K562 (cell line): Measurements from ENCODE around the gene NEDD9. TPM values are rescaled to one million over a fixed set of nuclear protein-coding genes. Genes with fewer than 3 reads are reported as not detected.

ENCODE experiments used
- ATAC-seq: fragments of 200-7000 bp; cut with Tn5 transposase; 3 replicates; pipeline ENCODE4 v1.9.1; 2020; ENCODE audit warnings: moderate library complexity
- BruUV-seq: library from RNA; stranded (reverse); fragments of 400-500 nt; replicated peaks from 2 replicates; lab custom pipeline; 2021; lab: Mats Ljungman, UMichigan
- CTCF ChIA-PET: fragments of 300-600 bp; formaldehyde crosslinking; extraction: SDS; loops from one replicate; lab custom pipeline; 2021; ENCODE audit warnings: low intra/inter-chr PET ratio; lab: Yijun Ruan, JAX
- POLR2A ChIA-PET: fragments of 300-600, 350-650 bp; sonication (Branson Sonifier 250); formaldehyde crosslinking; extraction: SDS; loops from one replicate; lab custom pipeline; 2021; ENCODE audit warnings: antibody characterized with exemption, inconsistent platforms; lab: Yijun Ruan, JAX
- DNase-seq, 4 experiments: peaks; one replicate each; pipeline versions ENCODE4 v3.0.0 to v3.0.0-alpha.2; 2011 to 2018; ENCODE audit warnings: low spot score in 3 of 4, mixed read lengths in 3 of 4; ENCODE audit errors: extremely low read depth in 1 of 4
- FAIRE-seq: peaks from 2 replicates; lab custom pipeline; 2011; peaks lifted over from hg19 to GRCh38; lab: Jason Lieb, UNC
- H2AFZ ChIP-seq: 2 replicates; pipeline ENCODE4 v1.6.0; 2011; ENCODE audit warnings: low read depth, low read length, control low read depth, inconsistent platforms
- H3K27ac ChIP-seq: fragments of 200-600 bp; 3 replicates; pipeline ENCODE4 v1.8.0; 2011; ENCODE audit warnings: low read depth, mild to moderate bottlenecking, control low read depth, inconsistent platforms, low read length, moderate library complexity, mixed read lengths; ENCODE audit errors: extremely low read depth
- H3K27me3 ChIP-seq, 2 experiments: fragments of 300-600 bp in 1 of 2; 2 replicates in 1 of 2; 3 replicates in 1 of 2; pipeline versions ENCODE4 v1.6.0 to v1.8.0; 2011; ENCODE audit warnings: inconsistent platforms in 2 of 2, low read length in 2 of 2, mild to moderate bottlenecking in 1 of 2, mixed read lengths in 1 of 2, moderate library complexity in 1 of 2; ENCODE audit not compliant: control insufficient read depth in 2 of 2, insufficient read depth in 2 of 2
- H3K36me3 ChIP-seq: fragments of 300-600 bp; 3 replicates; pipeline ENCODE4 v1.8.0; 2011; ENCODE audit warnings: mild to moderate bottlenecking, low read length, inconsistent platforms; ENCODE audit not compliant: control insufficient read depth, insufficient read depth
- H3K4me1 ChIP-seq, 2 experiments: fragments of 200-600 bp in 1 of 2; replicated peaks in 1 of 2; 2 replicates in 1 of 2; 3 replicates in 1 of 2; pipeline versions ENCODE4 v1.5.1 to v1.8.0; 2011; ENCODE audit warnings: inconsistent platforms in 2 of 2, low read length in 2 of 2, mild to moderate bottlenecking in 1 of 2, mixed read lengths in 1 of 2, moderate library complexity in 1 of 2; ENCODE audit not compliant: control insufficient read depth in 2 of 2, insufficient read depth in 2 of 2
- H3K4me2 ChIP-seq: 2 replicates; pipeline ENCODE4 v1.6.1; 2011; ENCODE audit warnings: low read length, control low read depth, inconsistent platforms, mixed read lengths; ENCODE audit not compliant: insufficient read depth
- H3K4me3 ChIP-seq: fragments of 200-600 bp; sonication (generic), shearing (Covaris generic); 2 replicates; pipeline ENCODE4 v1.5.1; 2016; ENCODE audit warnings: control low read depth, inconsistent platforms
- H3K79me2 ChIP-seq: fragments of 200-600 bp; 3 replicates; pipeline ENCODE4 v1.8.0; 2011; ENCODE audit warnings: low read length, inconsistent platforms; ENCODE audit not compliant: control insufficient read depth, insufficient read depth
- H3K9ac ChIP-seq, 2 experiments: 2 replicates each; pipeline versions ENCODE4 v1.6.0 to v1.6.1; 2011; ENCODE audit warnings: low read depth in 2 of 2, low read length in 2 of 2, control low read depth in 1 of 2, inconsistent platforms in 1 of 2, mild to moderate bottlenecking in 1 of 2, mixed read lengths in 1 of 2; ENCODE audit not compliant: insufficient read depth in 1 of 2
- H3K9me1 ChIP-seq: one replicate; pipeline ENCODE4 v1.6.0; 2011; ENCODE audit warnings: inconsistent platforms, mild to moderate bottlenecking, low read length, moderate library complexity; ENCODE audit not compliant: control insufficient read depth, insufficient read depth
- H3K9me3 ChIP-seq: replicated peaks from 2 replicates; pipeline ENCODE4 v1.5.1; 2011; ENCODE audit warnings: low read depth, low read length, inconsistent platforms; ENCODE audit not compliant: control insufficient read depth, insufficient read depth
- H4K20me1 ChIP-seq: replicated peaks from 2 replicates; pipeline ENCODE4 v1.6.1; 2011; ENCODE audit warnings: low read length, inconsistent platforms, mixed read lengths; ENCODE audit not compliant: control insufficient read depth, insufficient read depth
- CBFB ChIP-seq: sonication (generic); formaldehyde crosslinking; IDR thresholded peaks from 2 replicates; pipeline ENCODE4 v1.4.0; 2020; ENCODE audit warnings: mild to moderate bottlenecking, missing genetic modification reagents
- DNMT1 ChIP-seq: fragments of 450-650 bp; IDR thresholded peaks from 2 replicates; pipeline ENCODE4 v1.6.1; 2016; ENCODE audit warnings: antibody characterized with exemption, mild to moderate bottlenecking
- DPF2 ChIP-seq: fragments of 450-650 bp; IDR thresholded peaks from 2 replicates; pipeline ENCODE4 v1.6.1; 2016
- FOXM1 ChIP-seq, 2 experiments: fragments of 450-650 bp in 1 of 2; sonication (generic) in 1 of 2; formaldehyde crosslinking in 1 of 2; IDR thresholded peaks; 2 replicates each; pipeline versions ENCODE4 v1.6.1 to v1.9.0; 2017 to 2022; ENCODE audit warnings: low read depth in 2 of 2, mild to moderate bottlenecking in 2 of 2, missing genetic modification reagents in 1 of 2, moderate library complexity in 1 of 2
- LARP7 ChIP-seq: fragments of 450-650 bp; IDR thresholded peaks from 2 replicates; pipeline ENCODE4 v1.6.1; 2016
- NONO ChIP-seq, 2 experiments: fragments of 200-400 bp in 1 of 2; fragments of 450-650 bp in 1 of 2; formaldehyde crosslinking in 1 of 2; IDR thresholded peaks; 2 replicates each; pipeline ENCODE4 v1.6.1; 2017; ENCODE audit warnings: low read depth in 2 of 2, mild to moderate bottlenecking in 2 of 2, moderate library complexity in 2 of 2, low read length in 1 of 2
- SP2 ChIP-seq: IDR thresholded peaks from 2 replicates; pipeline ENCODE4 v1.6.1; 2011; ENCODE audit warnings: mild to moderate bottlenecking, low read depth, low read length, moderate library complexity; ENCODE audit not compliant: poor library complexity, severe bottlenecking; ENCODE audit errors: extremely low read depth
- ZNF174 ChIP-seq: fragments of 250-450 bp; sonication (Bioruptor Pico); IDR thresholded peaks from 2 replicates; pipeline ENCODE4 v1.4.0; 2020; ENCODE audit warnings: mild to moderate bottlenecking
- ZNF347 ChIP-seq: fragments of 450-650 bp; formaldehyde crosslinking; IDR thresholded peaks from 2 replicates; pipeline ENCODE4 v1.4.0; 2020; ENCODE audit warnings: low read depth, mild to moderate bottlenecking, moderate library complexity
- ZNF77 ChIP-seq: fragments of 250-450 bp; sonication (Bioruptor Pico); IDR thresholded peaks from 2 replicates; pipeline ENCODE4 v1.5.0; 2020
- WGBS: fragments of 100-300 bp; shearing (Covaris generic); methylation state at CpG from one replicate; pipeline ENCODE4 v1.1.6; 2016; ENCODE audit warnings: low coverage, mixed read lengths; ENCODE audit not compliant: insufficient coverage; ENCODE audit errors: missing lambda C conversion rate; 5-methylcytosine and 5-hydroxymethylcytosine counted together
- in situ Hi-C: fragments of 300-500 bp; cut with MboI; formaldehyde crosslinking; loops from 4 replicates; pipeline ENCODE4 v1.15.0; 2018; ENCODE audit warnings: inconsistent platforms, mixed read lengths
- intact Hi-C: fragments of 100-400 bp; cut with micrococcal nuclease; formaldehyde crosslinking; loops from 2 replicates; pipeline ENCODE4 v1.14.2; 2022
- polyA plus RNA-seq, 8 experiments: library from polyadenylated mRNA; depleted of rRNA in 4 of 8; stranded (reverse) in 5 of 8; unstranded in 3 of 8; fragments of >200 nt; fragmentation: Nextera tagmentation in 2 of 8; fragmentation: Illumina TruSeq in 1 of 8; extraction: Ambion mirVana in 2 of 8; extraction: Trizol in 1 of 8; gene quantifications; 2 replicates each; pipeline versions ENCODE4 v1.2.1 to v1.2.3, GENCODE V29; 2011 to 2014; ENCODE audit warnings: inconsistent platforms in 1 of 8, missing spikeins in 1 of 8
- total RNA-seq, 7 experiments: library from RNA; depleted of rRNA in 6 of 7; stranded (reverse); fragments of >200 nt in 6 of 7; fragmentation: Illumina TruSeq in 2 of 7; extraction: Trizol in 2 of 7; gene quantifications; 2 replicates each; pipeline versions ENCODE4 v1.2.1 to v1.2.3, GENCODE V29; 2011 to 2021; ENCODE audit warnings: low replicate concordance in 1 of 7
- TF ChIP-seq, protein P1 (sequence below): sonication (generic); formaldehyde crosslinking; IDR thresholded peaks from 2 replicates; pipeline ENCODE4 v1.8.1; 2022; ENCODE audit warnings: missing genetic modification reagents

NEDD9 gene
- total and polyA plus RNA-seq, 9 of the 15 experiments (the other 6 are each of a cell fraction or from before 2014, with no cell fraction given): 0.04 to 0.18 (median 0.15) TPM; not detected in 6

DNA sequence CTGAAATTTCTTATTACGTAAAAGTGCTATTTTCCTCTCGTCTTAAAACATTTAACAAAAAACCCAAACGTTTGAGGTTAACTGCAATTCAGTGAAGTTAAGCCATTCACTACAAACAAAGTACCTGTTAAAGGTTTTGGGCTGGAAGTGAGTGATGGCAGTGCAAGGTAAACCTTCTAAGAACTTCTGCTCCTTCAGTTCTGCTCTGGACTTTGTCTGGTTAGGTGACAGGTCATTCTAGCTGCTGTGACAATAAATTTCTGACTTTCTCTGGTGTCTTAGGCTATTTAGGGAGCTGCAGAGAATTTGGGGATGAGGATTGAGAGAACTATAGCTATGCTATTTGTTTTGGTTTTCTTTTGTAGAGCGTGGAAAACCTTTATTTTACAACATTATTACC lies 36.5 kb upstream of the NEDD9 start (continued):
- TF ChIP-seq, protein P1, sequence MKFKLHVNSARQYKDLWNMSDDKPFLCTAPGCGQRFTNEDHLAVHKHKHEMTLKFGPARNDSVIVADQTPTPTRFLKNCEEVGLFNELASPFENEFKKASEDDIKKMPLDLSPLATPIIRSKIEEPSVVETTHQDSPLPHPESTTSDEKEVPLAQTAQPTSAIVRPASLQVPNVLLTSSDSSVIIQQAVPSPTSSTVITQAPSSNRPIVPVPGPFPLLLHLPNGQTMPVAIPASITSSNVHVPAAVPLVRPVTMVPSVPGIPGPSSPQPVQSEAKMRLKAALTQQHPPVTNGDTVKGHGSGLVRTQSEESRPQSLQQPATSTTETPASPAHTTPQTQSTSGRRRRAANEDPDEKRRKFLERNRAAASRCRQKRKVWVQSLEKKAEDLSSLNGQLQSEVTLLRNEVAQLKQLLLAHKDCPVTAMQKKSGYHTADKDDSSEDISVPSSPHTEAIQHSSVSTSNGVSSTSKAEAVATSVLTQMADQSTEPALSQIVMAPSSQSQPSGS (CRISPR knock-in tag): no peak
- TF ChIP-seq ZNF174 (no peak), FOXM1 (IDR thresholded peaks at IDR 0.05; ENCODE audit: low read depth) (no peak), FOXM1 (CRISPR knock-in tag; IDR thresholded peaks at IDR 0.05; ENCODE audit: low read depth) (no peak), ZNF77 (CRISPR knock-in tag) (no peak), ZNF347 (CRISPR knock-in tag) (no peak), DPF2 (no peak), SP2 (no peak), LARP7 (no peak)

GRCh38 chr6:11266926-11267325 lies 34.5 kb upstream of the NEDD9 start:
- Histone ChIP-seq H3K27me3 (peaks cover 11% of the 10 kb centered on the region in 2 experiments), H3K4me3 (no peak overlapping the region), H3K9me1 (no peaks in the 10 kb centered on the region), H3K36me3 (no peaks in the 10 kb centered on the region), H3K9me3 (no peaks in the 10 kb centered on the region), H4K20me1 (no peaks in the 10 kb centered on the region), H3K79me2 (no peaks in the 10 kb centered on the region), H3K4me1 (no peaks in the 10 kb centered on the region), H3K27ac (no peak overlapping the region), H3K9ac (no peak overlapping the region), H2AFZ (no peak overlapping the region)
- intact Hi-C loops: no loop called here
- CTCF ChIA-PET: interaction anchor here (0.6 kb wide), 1 partner anchor 18 kb away, joined by 3 read pairs; no protein-coding TSS in a partner anchor
- 0% methylated on average over 3 of the region's 3 CpGs for WGBS
- POLR2A ChIA-PET: interaction anchor here (0.6 kb wide), 1 partner anchor 56 kb away, joined by 3 read pairs; no protein-coding TSS in a partner anchor
- FAIRE-seq (no peak), ATAC-seq (no peak), DNase-seq (no peak)
- in situ Hi-C loops: no loop called here
- no TSS peak for BruUV-seq
- TF ChIP-seq CBFB (CRISPR knock-in tag) (no peak), NONO (IDR thresholded peaks at IDR 0.05; ENCODE audit: low read depth in 2 of 2, low read length in 1 of 2) (no peak), DNMT1 (no peak)
- TF ChIP-seq, all 486 proteins: peak for 0
- H3K4me2 ChIP-seq: no peak overlapping the region
